Right lobe of liver (tissue), 4 donors: ENCODE data around the gene GRIK1.

ENCODE experiments used
- POLR2A ChIP-seq: fragments of 450-650 bp; IDR thresholded peaks from one replicate; pipeline ENCODE4 v1.6.1; 2017; ENCODE audit warnings: antibody characterized with exemption, mild to moderate bottlenecking
- TF ChIP-seq, protein P1 (sequence below), 4 donors: fragments of 200-600 bp in 3 of 4; fragments of 450-650 bp in 1 of 4; IDR thresholded peaks; one replicate each; pipeline versions ENCODE4 v1.5.1 to v1.8.0; 2016 to 2022; ENCODE audit warnings: antibody characterized with exemption in 4 of 4, mild to moderate bottlenecking in 2 of 4
- donor health status: DM: no; HTN: no; CAD: no.
- donor health status: DM: no; HTN: no; CAD: no.
- donor health status: DM: no; HTN: yes; CAD: no.

DNA sequence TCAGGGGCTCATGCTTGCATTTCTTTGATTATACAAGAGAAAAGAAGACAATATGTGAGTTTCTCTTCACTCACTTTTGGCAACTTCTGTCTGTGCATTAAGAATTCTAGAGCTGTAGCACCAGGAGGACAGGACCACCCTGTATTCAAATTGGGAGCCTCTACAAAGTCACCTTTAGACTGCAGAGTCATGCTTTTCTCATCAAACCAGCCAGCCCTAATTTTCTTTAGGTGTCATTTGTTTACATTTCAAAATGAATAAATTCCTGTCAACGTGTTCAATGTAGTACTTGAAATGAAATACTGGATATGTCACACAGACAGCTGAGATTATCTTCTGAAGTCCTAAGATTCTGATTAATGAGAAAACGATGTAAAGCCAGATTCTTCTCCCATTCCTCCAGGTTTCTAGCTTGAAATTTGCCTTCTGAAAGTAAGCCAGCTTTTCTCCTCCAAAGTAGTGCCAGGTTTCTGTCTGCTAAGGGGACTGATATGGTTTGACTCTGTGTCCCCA, 177.2 kb downstream of the GRIK1 start:
- TF ChIP-seq, protein P1, sequence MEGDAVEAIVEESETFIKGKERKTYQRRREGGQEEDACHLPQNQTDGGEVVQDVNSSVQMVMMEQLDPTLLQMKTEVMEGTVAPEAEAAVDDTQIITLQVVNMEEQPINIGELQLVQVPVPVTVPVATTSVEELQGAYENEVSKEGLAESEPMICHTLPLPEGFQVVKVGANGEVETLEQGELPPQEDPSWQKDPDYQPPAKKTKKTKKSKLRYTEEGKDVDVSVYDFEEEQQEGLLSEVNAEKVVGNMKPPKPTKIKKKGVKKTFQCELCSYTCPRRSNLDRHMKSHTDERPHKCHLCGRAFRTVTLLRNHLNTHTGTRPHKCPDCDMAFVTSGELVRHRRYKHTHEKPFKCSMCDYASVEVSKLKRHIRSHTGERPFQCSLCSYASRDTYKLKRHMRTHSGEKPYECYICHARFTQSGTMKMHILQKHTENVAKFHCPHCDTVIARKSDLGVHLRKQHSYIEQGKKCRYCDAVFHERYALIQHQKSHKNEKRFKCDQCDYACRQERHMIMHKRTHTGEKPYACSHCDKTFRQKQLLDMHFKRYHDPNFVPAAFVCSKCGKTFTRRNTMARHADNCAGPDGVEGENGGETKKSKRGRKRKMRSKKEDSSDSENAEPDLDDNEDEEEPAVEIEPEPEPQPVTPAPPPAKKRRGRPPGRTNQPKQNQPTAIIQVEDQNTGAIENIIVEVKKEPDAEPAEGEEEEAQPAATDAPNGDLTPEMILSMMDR (IDR thresholded peaks at IDR 0.05): no peak
- TF ChIP-seq POLR2A: no peak
